NCI-H187 treated with DMSO at 0.1 percent for 48 hours (cell line): Measurements from ENCODE around the gene ADGRG3.

Experiments used
- DNase-seq: peaks from one replicate; lab custom pipeline; 2025; lab: John Stamatoyannopoulos, UW

Gene ADGRG3

GRCh38 chr16:57630931-57631845 lies 36.9 kb upstream of the ADGRG3 start:
- DNase-seq: no peak

DNA sequence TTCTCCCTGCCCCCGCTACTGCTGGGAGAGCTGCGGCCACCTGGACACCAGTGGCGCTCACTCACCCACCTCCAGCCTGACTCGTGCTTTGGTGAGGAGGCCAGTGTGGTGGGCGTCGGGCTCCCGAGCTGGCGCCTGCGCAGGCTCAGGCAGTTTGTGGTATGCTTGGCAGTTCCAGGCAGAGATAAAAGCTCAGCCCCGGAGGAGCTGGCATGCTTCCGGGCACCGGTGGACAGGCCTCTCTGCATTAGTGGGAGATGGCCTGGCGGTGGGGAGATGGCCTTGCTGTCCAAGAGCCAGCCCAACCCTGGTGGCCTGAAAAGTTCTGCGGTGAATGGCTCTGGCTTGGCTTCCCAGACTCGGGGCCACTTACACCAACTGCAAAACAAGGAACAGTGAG lies 35.5 kb upstream of the ADGRG3 start:
- no peak for DNase-seq

GRCh38 chr16:57633383-57634064 lies 34.6 kb upstream of the ADGRG3 start:
- DNase-seq: no peak

DNA sequence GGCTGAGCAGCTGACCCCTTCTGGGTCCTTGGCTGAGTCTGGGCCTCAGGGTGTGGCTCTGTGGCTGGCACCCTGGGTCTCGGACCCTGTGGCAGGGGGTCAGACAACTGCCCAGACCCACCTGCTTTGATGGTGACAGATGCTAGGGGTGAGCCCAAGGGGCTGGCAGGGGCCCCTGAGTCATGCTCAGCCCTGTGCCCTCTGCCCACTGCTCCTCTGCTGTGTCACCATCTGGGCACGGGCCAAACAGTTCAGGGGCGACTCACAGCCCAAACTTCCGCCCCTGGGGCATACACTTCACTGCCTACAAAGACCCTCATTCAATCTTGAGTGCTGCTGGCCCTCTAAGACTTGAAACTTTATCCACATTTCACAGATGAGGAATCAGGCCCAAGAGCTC lies 33.9 kb upstream of the ADGRG3 start:
- DNase-seq: no peak

DNA sequence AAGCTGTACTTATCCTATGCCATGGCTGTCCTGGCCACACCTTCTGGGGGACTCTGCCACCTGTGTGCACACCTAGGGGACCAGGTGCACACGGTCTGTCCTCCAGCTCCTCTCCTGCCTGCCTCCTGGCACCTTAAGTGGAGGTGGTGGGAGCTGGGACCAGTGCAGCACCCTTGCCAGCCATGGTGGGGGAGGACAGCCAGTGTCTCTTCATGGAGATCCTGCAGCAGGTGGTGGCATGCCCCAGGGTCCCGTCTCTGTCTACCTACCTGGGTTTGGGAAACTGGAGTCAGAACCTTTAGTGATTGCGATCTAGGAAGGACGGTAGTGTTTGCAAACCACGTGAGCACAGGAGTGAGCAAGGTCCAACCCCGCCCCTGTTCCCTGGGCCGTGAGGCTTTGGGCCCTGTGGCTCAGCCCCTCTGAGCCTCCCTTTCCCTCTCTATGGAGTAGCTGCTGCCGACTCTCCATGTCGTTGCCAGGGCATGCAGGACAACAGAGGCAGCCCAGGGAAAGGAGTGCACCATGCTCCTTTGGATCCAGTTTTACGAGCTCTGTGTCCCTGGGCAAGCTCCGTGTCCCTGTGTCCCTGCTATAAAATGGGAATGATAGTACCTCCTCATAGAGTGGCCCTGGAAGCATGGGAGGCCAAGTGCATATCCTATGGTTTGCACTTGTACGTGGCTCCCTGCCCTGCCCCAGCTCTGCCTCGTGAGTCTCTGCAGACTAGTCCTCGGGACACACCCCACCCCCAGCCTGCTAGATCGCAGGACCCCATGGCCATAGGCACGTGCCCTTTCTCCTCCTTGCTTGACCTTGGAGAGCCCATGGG lies 32.6 kb upstream of the ADGRG3 start:
- no peak for DNase-seq

DNA sequence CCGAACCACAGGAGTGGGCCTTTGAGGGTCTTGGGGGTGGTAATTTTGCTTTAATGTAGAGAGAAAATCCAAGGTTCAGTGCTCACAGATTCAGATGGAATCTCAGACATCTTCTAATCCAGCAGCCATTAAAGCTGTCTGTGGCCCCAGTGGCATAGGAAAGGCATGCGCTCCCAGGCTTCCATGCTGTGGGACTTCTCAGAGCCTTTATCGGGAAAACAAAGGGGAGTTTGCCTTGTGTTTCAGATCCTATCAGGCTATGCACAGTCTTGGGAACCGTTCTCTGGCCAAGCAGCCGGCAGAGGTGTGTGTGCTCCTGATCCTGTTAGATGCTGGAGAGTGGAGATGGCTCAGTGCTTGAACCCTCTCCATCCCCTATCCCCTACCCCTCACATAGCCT lies 31.9 kb upstream of the ADGRG3 start:
- DNase-seq: no peak

GRCh38 chr16:57637020-57637419 lies 31.1 kb upstream of the ADGRG3 start:
- no peak for DNase-seq

DNA sequence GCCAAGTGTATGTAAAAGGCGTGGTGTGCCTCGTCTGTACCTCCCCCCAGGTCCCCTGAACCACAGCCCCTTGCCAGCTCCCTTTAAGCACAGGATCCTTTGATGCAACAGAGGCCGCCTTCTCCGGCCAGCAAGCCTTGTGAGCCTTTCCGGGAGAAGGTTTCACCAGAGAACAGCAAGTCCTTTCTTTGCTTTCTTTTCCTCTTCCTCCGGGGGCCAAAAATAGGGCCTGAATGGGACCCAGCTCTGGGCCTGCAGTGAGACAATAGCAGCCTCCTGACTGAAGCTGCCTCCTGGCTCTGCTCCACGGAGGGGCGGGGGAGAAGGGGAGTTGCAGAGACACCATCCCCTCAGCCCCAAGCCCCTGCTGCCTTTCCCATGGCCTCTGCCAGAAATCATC lies 30.7 kb upstream of the ADGRG3 start:
- no peak for DNase-seq

- DNase-seq: no peak
Measured at GRCh38 chr16:57637965-57638364, 30.1 kb upstream of the ADGRG3 start.

- no peak for DNase-seq
Measured at GRCh38 chr16:57638381-57638780, 29.7 kb upstream of the ADGRG3 start.

- no peak for DNase-seq
Measured at GRCh38 chr16:57639172-57639887, 28.8 kb upstream of the ADGRG3 start.

- no peak for DNase-seq
Measured at GRCh38 chr16:57640185-57640584, 27.9 kb upstream of the ADGRG3 start.

- no peak for DNase-seq
Measured at GRCh38 chr16:57640612-57641011, 27.5 kb upstream of the ADGRG3 start.

GRCh38 chr16:57642160-57643135 lies 25.7 kb upstream of the ADGRG3 start:
- no peak for DNase-seq

DNA sequence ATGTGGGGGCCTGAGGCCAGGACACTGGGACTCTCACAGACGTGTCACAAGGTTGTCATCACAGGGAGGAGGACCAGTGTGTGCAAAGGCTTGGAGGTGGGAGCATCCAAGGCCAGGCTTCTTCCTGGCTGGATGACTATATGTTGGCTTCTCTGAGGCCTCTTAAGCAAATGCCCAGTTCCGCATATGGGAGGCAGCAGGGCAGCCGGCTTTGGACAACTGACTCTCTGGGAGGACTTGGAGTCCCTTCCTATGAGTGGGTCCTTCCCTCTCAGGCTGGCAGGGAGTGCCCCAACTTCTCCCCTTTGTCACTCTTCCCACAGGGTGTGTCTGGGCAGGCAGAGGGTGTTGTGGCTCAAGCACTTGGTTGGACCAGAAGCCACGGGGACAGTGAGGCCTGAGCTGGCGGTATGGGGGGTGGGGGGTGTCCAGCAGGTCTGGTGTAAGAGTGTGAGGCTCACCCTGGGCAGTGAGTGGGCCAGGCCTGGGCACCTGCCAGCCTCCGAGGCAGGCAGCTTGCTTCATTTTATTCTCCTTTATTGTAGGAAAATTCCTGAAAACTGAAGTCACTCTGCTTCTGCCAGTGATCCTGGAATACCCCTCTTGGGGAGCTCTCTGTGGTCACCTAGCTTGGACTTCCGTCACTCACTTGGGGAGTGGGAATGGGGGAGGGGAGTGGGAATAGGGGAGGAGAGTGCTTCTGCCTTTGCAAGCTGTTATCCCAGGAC lies 24.8 kb upstream of the ADGRG3 start:
- no peak for DNase-seq

GRCh38 chr16:57643910-57644309 lies 24.2 kb upstream of the ADGRG3 start:
- DNase-seq: no peak

DNA sequence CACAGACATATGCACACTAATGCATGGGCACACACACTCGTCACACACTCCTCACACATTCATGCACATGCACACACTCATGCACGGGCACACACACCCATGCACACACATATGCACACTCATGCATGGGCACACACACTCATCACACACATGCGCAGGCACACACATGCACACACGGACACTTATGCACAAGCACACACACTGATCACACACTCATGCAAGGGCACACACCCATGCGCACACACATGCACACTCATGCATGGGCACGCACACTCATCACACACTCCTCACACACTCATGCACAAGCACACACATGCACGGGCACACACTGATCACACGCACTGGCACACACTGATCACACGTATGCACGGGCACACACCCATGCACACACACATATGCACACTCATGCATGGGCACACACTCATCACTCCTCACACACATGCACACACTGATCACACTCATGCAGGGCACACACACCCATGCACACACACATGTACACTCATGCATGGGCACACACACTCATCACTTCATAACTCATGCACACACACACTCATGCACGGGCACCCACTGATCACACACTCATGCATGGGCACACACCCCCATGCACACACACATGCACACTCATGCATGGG lies 23.6 kb upstream of the ADGRG3 start:
- no peak for DNase-seq

DNA sequence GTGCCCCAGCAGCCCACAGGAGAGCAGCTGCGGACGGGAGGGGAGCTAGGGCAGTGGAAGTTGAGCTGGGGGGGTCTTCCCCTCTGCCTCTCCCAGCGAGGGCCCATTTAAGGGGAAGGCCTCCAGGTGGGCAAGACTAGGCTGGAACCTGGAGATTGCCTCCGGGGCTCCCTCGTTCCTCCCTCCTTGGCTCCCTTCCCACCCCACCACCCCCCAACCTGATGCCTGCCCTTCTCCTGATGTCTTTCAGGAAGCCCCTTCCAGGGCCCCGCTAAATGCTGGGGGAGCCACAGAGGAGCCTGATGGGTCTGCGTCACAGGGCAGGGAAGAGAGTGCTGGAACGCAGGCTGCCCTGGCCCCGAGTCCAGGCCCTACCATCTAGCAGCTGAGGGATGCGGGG lies 22.9 kb upstream of the ADGRG3 start:
- no peak for DNase-seq

- DNase-seq: no peak
Measured at GRCh38 chr16:57645691-57646387, 22.3 kb upstream of the ADGRG3 start.
